NCI-H2196 (cell line): Measurements from ENCODE around the gene ENKD1.

Experiments used
- DNase-seq: peaks from one replicate; lab custom pipeline; 2025; ENCODE audit not compliant: unreplicated experiment; lab: John Stamatoyannopoulos, UW

The ENKD1 gene

DNA sequence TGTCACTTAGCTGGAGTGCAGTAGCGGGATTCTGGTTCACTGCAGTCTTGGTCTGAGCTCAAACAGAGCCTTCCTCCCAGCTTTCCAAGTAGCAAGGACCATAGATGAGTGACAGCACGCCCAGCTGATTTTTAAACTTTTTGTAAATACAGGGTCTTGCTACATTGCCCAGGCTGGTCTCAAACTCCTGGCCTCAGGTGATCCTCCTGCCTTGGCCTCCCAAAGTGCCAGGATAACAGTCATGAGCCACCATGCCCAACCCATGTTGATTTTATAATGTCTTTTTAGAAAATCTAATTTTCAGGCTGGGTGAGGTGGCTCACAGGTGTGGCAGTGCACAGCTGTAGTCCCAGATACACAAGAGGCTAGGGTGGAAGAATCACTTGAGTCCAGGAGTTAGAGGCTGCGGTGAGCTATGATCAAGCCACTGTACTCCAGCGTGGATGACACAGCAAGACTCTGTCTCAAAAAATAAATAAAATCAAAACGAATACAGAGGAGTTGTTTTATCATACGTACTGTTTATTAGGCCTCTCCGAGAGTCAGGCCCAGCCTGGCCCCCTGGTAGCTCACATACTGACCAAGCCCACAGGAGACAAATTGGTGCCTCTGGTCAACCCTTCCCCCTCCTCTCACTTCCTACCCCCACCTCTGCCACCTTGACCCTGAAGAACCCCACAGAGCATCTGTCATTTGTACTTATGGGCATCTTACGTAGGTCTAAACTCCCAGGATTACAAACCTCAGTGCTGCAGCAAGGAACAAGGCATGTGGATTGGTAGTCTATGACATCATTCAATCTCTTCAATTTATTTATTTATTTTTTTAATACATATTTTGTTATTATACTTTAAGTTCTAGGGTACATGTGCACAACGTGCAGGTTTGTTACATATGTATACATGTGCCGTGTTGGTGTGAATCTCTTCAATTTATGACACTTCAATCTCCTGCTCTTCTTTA is 13.7 kb upstream of the ENKD1 start:
- no peak for DNase-seq

DNA sequence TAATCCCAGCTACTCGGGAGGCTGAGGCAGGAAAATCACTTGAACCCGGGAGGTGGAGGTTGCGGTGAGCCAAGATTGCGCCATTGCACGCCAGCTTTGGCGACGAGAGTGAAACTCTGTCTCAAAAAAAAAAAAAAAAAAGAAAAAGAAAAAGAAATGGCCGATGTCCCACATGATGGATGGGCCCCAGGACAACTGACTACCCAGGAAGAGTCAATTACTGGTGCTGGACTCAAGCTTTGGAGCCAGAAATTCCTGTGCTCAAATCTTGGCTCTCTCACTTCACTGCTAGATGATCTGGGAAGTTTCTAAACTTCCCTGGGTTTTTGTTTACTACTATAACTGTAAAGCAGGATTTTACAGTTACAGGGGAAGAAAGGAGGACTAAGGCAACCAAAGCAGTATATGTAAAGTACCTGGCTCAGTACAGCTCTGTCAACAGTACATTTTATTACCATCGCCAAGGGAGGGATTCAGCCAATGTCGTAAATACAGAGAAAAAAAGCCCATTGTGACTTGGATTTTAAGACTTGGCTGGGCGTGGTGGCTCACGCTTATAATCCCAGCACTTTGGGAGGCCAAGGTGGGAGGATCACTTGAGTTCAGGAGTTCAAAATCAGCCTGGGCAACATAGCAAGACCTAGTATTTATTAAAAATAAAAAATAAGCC is 11.9 kb upstream of the ENKD1 start:
- no peak for DNase-seq

DNA sequence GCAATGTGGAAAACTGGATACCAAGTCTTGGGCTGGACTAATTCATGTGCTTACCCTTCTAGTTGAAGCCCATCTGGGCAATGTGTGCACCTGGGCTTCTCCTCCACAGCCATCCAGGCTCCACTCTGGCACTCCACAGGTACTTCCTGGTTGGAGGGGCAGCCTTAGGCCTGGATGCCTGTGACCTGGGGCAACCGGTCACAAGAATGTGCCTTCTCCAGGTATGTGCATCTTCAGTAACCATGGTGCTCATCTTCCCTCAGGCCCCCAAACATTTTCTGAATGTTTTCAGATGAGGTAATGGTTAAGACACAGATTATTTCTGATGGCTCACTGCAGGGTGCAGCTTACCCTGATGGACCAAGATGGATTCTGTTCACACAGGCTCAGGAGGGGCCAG is 11.2 kb upstream of the ENKD1 start:
- DNase-seq: no peak

DNA sequence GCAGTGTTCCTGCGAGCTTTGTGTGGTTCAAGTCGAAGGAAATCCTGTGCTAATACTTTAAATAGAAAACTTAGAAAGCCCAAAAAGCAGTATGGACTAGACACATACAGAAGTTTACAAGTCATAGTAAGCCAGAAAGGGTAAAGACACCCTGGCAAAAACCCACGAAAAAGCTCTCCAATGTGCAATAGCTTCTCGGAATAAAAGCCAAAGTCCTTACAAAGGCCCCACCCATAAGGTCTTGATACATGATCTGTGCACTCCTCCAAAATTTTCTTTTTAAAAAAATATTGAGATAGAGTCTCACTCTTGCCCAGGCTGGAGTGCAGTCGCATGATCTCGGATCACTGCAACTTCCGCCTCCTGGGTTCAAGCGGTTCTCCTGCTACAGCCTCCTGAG is 10.4 kb upstream of the ENKD1 start:
- DNase-seq: no peak

DNA sequence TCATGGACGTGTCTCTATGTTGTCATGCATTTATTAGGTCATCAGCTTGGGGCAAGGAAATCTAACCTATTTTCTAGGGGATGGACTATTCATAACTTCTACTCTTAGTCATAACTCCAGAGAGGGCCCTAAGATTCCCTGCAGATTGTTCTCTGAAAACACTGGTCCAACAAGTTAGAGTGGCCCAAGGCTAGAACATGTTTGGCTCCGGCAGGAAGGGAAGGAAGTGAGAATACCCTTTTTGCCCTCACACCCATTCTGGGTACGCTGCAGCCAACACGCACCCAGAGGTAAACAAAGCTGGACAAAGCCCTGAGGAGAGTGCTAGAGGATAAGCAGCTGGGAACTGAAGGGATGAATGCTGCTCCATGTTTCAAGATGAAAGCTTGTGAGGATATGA is 10.0 kb upstream of the ENKD1 start:
- DNase-seq: no peak

DNA sequence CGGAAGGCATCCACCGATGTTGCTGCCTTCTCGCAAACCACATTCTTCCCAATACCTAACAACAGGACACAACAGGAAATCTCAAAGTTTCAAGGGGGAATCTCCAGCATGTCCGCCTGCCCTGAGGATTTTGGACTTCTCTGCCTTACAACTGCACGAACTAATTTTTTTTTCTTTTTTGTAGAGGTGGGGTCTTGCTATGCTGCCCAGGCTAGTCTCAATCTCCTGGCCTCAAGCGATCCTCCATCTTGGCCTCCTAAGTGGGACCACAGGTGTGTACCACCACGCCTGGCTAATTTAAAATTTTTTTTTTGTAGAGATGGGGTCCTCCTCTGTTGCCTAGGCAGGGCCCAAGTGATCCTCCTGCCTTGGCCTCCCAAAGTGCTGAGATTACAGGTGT is 9.4 kb upstream of the ENKD1 start:
- DNase-seq: no peak

DNA sequence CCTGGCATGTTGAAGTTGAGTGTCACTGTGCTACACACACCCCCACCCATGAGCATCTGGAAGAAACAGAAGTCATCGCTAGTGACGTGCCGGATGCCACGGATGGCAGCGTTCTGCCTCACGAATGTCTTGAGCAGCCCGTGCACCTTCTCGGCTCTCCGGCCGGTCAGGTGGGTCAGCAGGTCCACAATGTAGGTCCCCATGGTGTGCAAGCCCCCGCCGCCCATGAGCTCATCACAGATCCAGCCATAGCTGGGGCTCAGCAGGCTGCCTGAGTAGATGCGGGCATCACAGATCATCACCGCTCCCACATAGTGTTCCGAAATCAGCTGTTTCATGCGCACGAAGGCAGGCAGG is 9.0 kb upstream of the ENKD1 start:
- no peak for DNase-seq

DNA sequence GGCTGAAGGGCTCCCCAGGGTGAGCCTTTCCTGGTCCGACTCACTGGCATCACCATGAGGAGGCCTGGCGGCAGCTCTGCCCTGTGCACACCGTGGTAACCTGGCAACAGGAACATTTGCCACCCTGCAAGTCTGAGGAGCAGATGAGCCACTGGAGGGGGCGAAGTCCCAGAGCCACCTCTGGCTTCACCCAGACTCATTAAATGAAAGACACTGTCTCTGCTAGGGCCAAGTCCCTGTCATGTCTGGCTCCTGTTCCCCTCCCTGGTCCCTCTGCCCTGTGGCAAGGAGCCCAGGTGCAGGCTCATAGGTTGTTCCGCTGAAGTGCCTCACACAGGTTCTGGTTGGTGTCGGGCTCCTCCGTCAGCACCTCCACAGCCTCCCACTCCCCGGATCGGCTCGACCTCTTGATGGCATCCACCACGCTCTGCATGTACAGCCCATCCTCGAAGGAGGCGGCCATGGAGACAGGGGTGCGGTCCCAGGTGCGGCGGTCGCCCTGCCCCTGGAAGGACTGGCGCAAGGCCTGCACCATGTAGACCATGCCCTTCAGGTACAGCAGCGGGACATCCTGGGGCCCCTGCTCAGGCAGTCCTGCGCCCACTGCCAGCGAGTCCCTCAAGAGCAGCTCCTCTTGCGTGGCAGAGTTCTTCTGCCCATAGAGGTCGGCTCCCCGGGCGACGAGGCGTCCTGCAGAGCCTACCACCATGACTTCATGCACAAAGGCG is 8.5 kb upstream of the ENKD1 start:
- DNase-seq: no peak

DNA sequence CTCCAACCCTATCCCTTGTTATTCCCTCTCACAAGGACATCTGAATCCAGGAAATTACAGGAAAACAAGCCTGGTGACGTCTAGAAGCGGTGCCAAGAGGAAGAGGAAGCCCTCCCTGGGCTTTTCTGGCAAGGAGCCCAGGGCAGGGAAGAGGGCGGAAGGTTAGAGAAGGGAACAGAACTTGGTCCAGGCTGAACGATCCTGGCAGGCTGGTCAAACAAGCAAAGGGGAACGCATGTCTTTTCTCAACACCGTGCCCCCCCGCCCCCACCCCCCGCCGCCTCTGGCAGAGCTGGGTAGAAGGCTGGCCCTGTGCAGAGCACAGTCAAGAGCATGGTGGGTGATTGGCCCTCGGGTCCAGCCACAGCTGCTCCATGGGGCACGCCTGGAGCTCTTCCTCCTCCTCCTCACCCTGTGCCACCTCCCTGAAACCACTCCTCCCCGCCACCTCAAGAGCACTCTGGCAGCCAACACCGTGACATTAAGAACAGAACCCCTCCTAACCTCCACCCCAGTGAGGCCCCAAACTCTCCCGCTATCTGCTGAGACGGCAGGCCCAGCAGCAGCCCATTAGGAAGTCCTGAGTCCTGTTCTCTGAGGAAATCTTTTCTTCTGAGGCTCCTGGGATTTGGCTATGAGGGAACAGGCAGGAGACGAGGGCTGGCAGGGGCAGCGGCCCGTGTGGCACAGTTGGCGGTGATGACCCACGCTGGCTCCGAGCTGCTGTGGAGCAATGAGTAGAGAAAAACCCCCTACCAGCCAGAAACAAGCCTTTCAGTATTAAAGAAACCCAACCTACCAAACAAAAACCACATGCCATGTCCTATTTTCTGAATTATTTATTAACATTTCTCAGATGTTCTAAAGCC is 7.4 kb upstream of the ENKD1 start:
- DNase-seq: peak; percentile 32

DNA sequence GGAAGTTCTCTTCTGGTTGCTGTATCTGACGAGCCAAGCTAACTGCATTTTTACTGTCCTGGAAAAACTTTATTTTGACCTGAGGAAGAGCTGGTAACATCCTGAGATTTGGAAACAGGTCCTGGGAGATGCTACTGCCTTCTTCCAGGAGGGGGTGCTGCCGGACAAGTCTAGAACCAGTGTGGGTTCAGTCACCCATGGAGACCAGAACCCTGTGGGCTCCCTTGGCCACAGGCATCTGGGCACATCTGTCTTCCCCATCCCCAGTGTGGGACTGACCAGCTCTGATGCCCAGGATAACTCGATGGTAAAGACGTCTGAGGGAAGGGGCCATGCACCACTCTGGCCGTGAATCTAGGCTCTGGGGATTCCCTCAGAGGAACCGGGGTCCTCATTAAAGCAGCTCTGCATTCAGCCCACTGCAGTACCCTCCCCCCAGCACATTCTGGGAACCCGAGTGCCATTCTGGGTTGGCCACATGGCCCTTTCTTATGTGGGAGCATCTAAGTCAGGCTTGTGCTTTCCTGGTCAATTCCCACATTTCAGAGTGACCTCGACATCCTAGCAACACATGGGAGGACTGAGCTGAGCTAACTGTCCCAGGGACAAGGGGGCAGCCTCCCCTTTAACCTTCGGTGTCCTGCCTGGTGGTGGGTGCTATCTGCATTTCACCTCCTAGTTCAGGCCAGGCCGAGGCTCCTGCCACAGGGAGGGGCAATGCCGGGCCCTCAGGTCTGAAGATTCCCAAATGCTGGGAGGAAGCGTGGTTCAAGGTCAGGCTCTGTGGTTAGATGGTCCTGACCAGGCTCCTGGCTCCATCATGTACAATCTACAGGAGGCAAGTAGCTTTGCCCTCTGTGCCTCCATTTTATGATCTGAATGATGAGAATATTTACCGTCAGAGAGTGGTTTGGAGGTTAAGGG is 6.5 kb upstream of the ENKD1 start:
- DNase-seq: peak; percentile 63

DNA sequence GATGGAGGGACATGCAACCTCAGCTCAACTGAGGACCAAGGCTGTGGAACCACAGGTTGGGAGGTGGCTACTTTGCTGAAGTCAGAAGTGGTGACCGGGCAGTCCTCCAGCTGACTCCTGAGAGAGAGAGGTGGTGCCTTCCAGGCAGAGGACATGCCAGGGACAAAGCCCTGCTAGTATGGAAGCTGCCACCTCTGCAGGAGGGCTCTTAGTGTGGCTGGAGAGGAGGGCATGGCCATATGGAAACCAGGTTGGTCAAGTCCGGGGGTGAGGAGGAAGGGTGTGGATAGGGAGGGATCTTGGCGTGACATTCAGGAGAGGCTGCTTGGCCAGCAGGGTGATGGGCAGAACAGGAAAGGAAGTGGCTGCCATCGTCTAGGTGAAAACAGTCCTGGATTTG is 5.8 kb upstream of the ENKD1 start:
- peak; percentile 15 for DNase-seq

DNA sequence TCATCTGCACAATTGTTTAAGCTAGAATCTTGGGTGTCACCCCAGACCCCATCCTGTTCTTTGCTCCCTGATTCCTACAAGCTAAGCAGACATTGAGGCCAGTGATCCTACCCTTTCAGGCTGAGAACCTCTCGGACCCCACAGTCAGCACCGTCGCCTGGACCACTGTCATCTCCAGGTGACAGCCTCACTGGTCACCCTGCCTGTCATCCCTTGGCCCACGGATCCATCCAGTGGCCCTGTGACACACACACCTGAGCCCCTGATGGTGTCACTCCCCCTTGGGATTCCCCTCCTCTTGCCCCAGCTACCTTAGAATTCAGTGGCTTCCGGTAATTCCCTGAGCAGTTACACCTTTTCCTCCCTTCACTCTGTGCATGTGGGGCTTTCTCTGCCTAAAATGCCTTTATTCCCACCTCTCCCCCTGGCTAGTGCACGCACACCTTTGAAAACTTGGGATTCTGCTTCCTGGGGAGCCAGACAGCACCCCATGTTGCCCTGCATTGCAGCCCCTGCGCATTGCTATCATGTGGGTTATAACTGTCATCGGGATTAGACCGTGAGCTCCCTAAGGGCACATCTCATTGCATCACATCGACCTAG is 3.0 kb upstream of the ENKD1 start:
- no peak for DNase-seq

DNA sequence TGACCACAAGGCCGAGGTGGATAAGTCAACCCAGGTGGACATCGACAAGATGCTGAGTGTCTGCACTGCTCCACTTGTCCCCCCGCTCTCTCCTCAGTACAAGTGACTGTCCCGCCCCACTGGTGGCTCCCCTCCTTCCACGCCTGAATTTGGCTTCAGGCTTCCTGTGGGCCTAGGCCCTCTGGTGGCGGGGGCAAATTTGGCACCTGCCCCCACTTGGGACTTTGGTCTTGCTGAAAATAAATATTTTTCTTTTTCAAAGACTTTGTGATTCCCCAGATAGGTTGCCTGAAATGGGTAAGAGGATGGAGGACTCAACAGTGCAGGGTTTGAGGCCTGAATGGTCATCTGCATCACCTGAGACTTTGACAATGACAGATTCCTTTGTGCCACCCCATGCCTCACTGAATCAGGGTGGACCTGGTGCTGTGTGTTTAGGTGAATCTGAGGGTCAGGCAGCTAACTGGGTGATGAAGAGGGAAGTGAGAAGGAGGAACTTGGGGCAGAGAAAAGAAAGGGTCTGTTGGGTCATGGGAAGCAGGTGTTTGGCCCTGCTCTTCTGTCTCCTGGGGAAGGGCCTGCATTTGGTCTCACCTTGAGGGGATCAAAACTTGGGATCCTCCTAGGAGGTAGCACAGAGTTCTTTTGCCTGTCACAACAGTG is 2.1 kb upstream of the ENKD1 start:
- no peak for DNase-seq

DNA sequence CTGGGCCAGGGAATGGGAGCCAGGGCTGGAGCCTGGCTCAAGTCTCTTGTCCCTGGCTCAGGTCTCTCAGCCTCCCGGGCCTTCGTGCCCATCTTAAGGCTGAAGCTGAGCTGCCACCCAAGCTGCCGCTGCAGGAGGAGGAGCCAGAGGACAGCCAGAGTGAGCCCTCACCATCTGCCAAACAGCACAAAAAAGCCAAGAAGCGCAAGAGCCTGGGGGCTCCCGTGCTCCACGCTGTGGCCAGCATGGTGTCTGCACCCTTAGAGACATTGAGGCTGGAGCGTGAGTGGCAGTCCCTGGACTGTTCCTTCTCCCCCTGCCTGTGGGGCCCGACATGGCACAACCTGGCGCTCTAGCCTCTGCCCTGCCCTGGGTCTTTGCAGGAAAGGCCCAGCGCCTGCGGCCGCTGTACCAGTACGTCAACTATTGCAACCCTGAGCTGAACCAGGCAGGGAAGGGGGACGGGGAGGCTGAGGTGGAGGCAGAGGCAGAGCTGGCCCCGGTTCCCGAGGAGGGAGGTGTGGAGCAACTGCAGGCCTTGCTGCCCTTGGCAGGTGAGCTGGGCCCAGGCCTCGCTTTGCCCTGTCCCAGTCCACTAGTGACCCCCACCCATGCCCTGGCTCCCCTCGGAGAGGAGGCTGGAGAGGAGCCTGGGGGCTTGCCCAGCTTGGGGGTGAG is 1.4 kb upstream of the ENKD1 start:
- DNase-seq: no peak

DNA sequence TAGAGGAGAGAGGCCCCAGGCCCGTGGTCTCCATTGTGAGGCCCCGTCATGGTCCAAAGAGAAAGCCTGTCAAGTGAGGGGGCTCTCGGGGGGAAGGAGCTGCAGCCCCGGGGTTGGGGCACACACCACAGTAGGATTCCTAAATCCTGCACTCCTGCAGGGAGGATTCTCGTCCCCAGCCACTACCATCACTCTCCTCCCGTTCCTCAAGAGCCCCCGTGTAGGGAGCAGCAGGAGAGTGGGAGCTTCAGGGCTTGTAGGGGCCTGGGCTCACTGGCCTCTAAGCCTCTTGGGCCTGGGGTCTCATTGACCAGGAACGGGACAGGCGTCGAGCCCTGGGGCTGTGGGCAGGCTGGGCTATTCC is 885 bp upstream of the ENKD1 start:
- DNase-seq: no peak

DNA sequence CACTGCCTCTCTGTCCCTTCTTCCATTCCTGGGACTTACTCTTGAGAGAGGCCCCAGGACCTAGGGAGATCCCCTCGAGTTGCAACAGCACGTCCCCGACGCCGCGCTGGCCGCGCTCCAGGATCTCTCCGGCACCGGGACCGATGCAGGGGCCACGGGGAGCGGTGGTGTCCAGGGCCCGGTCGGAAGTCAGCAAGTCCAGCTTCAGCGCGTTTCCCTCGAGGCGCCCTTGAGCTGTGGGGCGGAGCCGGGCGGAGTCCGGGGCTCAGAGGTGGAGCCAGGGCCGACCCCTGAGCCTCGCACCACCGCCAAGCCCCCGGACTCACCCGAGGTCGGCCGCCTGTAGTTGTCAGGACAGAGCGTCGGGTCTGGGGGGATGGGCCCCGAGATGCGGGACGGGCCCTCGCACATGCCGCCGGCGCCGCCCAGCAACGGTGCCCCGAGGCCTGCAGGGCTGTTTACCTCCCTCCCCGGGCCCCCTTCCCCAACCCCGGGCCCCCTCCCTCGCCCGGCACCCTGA is 458 bp downstream of the ENKD1 start:
- DNase-seq: no peak

DNA sequence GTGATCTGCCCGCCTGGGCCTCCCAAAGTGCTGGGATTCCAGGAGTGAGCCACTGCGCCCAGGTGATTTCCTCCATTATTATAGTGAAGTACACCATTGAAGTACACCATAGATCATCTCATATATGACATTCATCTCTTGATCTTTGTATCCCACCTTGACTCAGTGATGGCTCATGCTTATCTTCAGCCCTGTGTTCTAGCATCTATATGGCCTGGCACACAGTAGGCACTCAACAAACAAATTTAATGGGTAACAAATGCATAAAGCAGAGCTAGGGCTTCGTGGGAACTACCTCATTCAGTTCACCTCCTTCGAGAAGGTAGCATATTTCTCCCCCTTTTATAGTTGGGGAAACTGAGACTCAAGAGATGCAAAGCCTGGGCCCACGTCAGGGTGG is 952 bp downstream of the ENKD1 start:
- no peak for DNase-seq

DNA sequence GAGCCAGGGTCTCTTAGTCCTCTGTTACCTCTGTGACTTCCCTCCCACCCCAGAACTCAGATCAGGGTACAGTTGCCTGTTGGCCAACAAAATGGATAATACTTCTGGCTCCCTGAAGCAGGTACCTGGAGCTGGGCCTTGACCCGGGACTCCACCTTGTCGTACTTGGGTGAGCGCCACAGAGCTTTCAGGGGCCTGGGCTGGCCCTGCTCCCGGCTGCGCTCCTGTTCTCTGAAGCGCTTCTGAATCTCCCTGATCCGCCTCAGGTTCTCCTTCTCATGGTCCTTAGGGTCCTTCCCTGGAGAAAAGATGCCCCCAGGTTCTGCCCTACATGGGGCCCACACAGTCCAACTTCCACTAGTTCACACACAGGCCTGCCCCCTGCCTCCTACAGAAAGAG is 1.7 kb downstream of the ENKD1 start:
- DNase-seq: no peak
